SK-MEL-5 (cell line): ENCODE data around the gene MYO1E. TPM values are rescaled to one million over a fixed set of nuclear protein-coding genes. Genes with fewer than 3 reads are reported as not detected.
A peak's percentile ranks its signal among the peaks of the same experiment; 100 is the strongest.
"Not testable (repeated sequence)": the region's sequence is repeated elsewhere in the genome, so short reads cannot be mapped to it uniquely, and the experiment has no call there.

Experiments used
- DNase-seq: peaks from one replicate; pipeline ENCODE4 v3.0.0-alpha.2; 2016; ENCODE audit warnings: low read depth, low spot score
- in situ Hi-C: cut with HindIII; loops from 2 replicates; pipeline ENCODE4 v1.10.0; 2016; ENCODE audit warnings: low sequenced_read_pairs, high pct_unique_total_duplicates, low pct_unique_long_range_greater_than_20kb
- small RNA-seq, 2 experiments: library from RNA; depleted of rRNA; stranded (forward); fragments of <200 nt; gene quantifications; one replicate each; pipeline ENCODE3, GENCODE V24; 2014
- total RNA-seq: library from RNA; depleted of rRNA; stranded (reverse); fragments of >200 nt; shearing (Covaris generic); gene quantifications from 2 replicates; pipeline ENCODE4 v1.2.3, GENCODE V29; 2014; rRNA removed

MYO1E gene
- total RNA-seq, 1 experiment from 2014 or later = 68.7 TPM

DNA sequence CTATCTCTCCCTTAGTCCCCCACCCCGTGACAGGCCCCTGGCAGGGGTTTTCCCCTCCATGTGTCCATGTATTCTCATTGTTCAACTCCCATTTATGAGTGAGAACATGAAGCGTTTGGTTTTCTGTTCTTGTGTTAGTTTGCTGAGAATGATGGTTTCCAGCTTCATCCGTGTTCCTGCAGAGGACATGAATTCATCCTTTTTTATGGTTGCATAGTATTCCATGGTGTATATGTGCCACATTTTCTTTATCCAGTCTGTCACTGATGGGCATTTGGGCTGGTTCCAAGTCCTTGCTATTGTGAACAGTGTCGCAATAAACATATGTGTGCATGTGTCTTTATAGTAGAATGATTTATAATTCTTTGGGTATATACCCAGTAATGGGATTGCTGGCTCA is 247.0 kb downstream of the MYO1E start:
- in situ Hi-C loops = loop anchor here (25.0 kb wide), 1 partner anchor 387 kb away; no protein-coding TSS in a partner anchor
- not testable (repeated sequence) for DNase-seq

DNA sequence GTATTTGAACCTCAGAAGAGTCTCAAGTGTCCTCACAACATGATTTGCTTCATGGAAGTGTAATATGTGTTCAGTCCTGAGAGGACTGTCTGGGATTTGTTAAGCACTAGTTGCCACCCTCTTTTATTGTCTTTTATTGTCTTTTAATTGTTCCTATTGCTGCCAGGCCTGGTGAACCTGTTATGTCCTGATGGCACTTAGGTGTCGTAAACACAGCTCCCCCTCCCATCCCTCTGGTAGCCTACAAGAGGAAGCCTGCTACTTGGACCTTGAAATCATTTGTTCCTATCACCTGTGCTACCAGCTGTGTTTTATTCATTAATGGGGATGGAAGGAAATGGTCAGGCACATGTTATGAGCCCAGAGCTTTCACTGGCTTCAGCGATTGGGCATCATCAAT is 248.4 kb downstream of the MYO1E start:
- no peak for DNase-seq
- in situ Hi-C loops = no loop called here

DNA sequence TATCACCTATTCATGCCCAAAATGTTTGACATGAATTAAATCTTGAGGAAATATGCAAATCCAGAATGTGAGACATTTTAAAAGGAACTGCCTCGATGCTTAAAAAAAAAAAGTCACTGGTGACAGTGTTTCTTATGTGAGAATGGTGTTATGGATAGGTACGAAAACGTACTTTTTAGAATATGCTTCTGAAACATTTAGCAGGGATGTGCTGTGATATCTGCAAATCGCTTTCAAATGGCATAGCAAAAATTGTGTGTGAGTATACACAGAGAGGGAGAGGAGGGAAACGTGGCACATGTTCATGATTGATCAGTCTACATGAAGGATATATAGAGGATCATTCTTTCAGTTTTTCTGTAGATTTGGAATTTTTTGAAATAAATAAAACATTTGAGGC is 251.7 kb downstream of the MYO1E start:
- in situ Hi-C loops = no loop called here
- DNase-seq = no peak

DNA sequence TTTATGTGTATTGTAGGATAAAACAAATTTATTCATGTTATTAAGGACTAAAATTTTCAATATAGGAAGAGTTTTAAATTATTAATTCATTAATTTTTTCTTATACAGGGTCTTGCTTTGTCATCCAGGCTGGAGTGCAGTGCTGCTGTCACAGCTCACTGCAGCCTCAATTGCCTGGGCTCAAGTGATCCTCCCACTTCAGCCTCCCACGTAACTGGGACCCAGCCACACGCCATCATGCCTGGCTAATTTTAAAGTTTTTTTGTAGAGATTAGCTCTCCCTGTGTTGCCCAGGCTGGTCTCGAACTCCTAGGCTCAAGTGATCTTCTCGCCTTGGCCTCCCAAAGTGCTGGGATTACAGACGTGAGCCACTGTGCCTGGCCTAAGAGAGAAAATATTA is 253.0 kb downstream of the MYO1E start:
- DNase-seq = no peak
- in situ Hi-C loops = no loop called here

DNA sequence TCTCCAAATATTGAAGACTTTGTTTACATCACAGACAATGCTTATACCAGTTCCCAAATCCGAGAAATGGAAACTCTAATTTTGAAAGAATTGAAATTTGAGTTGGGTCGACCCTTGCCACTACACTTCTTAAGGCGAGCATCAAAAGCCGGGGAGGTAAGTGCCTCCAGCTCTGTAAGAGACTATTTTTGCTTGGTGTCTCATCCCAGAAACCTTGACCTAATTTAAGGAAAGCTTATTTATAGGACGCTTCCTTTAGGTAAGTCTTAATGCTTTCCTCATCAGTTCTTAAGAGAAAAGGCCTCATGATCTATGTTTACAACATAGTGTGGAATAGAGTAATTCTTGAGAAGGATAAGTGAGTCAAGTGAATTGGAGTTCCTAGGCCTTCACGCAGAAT is 255.9 kb downstream of the MYO1E start:
- in situ Hi-C loops = no loop called here
- no peak for DNase-seq

DNA sequence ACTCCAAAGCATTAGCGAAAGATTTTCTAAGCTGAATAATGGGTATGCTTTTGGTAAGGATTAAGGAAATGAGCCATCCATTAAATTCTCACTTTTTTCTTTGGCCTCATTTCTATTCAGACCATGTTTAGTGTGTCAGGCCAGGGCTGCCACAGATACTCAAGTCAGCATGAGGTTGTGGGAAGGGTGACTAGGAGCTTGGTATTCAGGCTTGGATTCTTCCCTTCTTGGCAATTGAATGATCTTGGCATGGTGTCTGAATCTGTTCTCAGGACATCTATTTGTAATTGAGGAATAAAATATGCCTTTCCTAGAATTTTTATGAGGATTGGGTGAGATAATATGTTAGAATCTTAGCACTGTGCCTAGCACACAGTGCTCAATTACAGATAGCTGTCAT is 256.5 kb downstream of the MYO1E start:
- in situ Hi-C loops = no loop called here

DNA sequence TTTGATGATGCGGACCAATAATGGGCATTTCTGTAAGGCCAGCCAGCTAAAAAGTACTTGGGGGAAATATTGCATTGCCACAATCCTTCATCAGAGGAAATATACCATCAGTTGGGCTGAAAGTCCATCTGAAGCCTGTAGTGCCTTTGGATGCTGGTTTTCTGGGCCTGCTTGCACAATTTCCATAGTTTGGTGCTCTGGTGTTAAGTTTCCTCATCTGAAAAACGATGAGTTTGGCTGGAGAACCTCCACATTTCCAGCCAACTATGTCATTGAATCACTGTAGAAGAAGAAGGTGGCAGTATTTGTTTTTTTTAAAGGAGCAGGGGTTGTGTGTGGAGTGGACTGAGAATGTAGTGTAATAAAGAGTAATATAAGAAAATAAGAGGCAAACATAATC is 257.6 kb downstream of the MYO1E start:
- in situ Hi-C loops = no loop called here

More for the DNA sequence above, 256.5 kb downstream of the MYO1E start:
- no peak for DNase-seq

DNA sequence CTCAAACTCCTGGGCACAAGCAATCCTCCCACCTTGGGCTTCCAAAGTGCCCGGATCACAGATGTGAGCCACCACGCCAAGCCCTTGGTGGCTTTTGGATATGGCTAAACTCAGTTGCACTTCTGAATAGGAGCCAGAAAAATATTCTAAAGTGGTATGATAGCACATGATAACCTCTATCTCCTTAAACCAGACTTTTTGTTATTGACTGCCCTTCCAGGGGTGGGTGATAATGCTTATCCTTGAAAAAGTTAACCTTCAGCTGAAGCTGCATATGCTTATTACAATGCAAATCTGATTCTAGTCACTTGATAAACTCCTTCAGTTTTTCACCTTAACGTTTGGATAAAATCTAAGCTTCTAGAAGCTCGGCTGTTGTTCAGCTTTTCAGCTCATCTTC is 261.4 kb downstream of the MYO1E start:
- DNase-seq = no peak
- in situ Hi-C loops = no loop called here

More for the DNA sequence above, 257.6 kb downstream of the MYO1E start:
- DNase-seq = no peak

DNA sequence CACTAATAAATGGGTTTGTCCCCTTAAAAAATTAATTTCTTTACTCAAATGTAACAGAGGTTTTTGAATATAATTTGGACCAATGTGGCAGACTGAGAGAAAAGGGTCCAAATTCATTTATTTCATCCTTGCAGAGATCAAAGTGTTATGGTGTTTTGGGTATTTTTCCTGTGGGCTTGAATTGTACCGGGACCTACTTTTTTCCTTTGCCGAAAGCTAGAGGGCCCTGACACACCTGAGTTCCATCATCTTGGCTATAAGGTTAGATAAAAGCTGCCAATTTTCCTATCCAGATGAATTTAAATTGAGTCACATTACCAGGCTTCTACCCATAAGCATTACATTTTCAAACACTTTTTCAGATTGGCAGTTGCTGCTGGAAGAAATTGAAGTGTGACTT is 266.8 kb downstream of the MYO1E start:
- no peak for DNase-seq
- in situ Hi-C loops = no loop called here

DNA sequence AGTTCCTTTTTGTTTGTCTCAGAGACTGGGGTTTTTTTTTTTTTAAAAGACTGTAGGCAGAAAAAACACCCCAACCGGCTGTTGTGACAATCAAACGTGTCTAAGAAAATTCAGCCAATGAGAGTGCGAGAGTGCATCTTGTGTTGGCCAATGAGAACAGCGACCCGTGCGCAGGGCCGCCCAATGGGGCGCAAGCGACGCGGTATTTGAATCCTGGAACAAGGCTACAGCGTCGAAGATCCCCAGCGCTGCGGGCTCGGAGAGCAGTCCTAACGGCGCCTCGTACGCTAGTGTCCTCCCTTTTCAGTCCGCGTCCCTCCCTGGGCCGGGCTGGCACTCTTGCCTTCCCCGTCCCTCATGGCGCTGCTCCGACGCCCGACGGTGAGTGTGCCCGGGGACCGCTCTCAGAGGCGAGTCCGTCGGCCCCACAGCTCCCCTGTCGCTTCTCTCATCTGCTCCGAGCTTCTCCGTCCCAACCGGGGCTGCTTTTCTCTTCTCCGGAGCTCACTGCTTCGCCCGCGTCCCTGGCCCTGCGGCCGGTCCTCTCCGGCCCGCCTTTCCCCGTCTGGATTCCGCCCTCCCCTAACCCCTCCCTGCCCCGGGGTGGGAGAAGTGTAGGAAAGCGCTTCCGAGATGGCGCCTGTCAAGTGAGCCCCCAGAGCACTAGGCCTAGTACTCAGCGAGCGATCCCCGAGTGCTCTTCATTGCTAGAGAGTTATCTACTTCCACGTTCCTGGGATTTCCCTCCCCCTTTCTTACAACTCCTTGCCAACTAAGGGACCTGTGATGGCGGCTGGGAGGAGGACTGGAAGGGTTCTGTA is 267.5 kb downstream of the MYO1E start, which contains the start of gene CCNB2:
Gene CCNB2 (plus strand): TSS at position 235 of the 821 bp plus-strand sequence. CDS start 123 bp downstream, at position 358.
- in situ Hi-C loops = no loop called here
- peak; percentile 95 for DNase-seq

DNA sequence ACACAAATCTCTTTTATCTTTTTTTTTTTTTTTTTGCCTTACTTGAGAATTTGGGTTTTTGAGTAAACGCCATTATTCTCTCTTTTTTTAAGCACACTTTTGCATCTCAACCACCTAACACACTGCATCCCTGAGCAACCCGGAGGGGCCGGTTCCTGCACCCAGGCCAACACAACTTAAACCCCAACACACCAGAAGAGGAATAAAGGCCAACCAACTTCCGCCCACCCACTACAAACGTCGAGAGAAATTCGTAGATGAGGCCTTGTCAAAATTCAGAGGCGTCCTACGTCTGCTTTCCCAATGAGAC is 268.1 kb downstream of the MYO1E start:
- no peak for DNase-seq
- in situ Hi-C loops = no loop called here

DNA sequence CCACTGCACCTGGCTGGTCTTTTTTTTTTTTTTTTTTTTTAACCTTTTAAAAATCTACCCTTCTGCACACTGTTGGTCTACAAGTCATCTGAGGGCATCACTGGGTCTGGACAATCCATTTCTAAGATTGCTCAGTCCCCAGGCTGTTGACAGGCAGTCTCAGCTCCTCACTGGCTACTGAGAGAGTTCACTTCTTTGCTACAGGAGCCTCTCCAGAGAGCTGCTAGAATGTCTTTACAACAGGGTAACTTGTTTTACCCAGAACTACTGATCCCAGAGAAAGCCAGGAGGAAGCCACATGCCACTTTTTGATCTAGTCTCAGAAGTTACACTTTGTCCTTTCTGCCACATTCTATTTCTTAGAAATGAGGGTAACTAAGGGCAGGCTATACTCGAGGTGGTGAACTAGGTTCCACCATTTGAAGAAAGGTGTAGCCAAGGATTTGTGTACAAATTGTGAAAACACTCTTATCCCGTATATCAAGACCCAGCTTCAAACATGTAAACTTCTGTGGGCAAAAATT is 273.4 kb downstream of the MYO1E start:
- DNase-seq = no peak
- in situ Hi-C loops = no loop called here

DNA sequence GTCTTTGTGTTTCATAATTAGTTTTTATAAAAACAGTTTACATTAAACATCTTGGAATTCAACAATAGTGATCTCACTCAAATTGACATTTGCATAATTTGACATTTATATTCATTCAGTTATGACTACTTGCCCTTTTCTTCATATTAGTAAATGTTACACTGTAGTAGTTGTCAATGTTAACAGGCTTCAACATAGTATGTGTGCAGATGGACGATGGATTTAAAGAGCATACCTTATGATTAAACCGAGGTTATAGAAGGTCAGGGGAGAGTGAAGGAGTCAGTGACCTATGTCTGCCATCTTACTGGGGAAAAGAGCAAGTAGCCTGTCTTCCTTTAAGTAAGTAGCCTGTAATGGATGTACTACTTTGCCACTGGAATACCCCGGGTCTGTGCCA is 276.2 kb downstream of the MYO1E start:
- DNase-seq = no peak
- in situ Hi-C loops = no loop called here

DNA sequence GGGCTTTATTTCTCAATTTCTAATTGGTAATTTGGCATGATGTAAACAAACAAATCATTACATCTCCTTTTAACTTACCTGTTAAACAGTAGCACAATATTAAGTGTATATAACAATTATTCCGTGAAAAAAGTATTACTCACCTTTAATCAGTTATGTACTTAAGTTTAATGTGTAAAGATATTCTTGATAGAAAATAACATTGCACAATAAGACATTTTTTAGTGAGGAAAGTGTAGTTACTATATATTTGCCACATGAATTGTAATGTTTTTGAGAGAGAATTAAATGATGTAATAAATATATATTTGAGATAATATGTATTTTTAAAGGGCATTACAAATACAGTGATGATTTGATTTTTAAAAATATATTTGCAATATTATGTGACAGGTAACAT is 278.6 kb downstream of the MYO1E start:
- DNase-seq = no peak
- in situ Hi-C loops = no loop called here

DNA sequence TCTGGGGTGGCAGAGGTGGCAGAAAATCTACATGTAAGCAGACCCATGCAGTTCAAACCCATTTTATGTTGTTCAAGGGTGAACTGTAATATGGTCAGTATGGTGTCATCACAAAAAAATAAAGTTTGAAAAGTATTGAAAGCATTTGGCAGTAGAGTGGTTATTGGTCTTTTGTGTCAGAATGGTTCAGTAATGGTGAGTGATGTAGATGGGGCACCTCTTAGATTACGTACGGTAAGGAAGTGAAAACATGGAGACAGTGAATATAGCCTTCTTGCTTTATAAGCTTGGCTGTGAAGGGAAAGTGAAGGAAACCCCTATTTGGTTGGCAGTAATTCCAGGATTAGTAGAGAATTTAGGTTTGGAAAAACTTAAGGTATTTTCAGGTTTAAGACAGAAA is 284.9 kb downstream of the MYO1E start:
- DNase-seq = no peak
- in situ Hi-C loops = no loop called here

Small RNA genes lying within 50 kb of the gene (small RNA-seq; reads per million reads assigned to genes)
- 0 to 0.24 reads per million in 2 experiments for gene MIR2116
- gene RF00019 = 0 reads per million in 2 experiments
- gene RNU4-80P = 0 reads per million in 2 experiments
- 0 reads per million in 2 experiments for gene RNU6-212P

Other genes starting within 250 kb of the MYO1E start
- not detected in 2 replicates for gene LDHAL6B, start 166.0 kb downstream of the MYO1E start, total RNA-seq
- gene FAM81A, start 65.3 kb upstream of the MYO1E start, total RNA-seq = 21.2 and 22.7 TPM in 2 replicates
- 0.48 and 0.59 TPM in 2 replicates for gene GCNT3, start 238.9 kb upstream of the MYO1E start, total RNA-seq